NCI-H460 (cell line): ENCODE data around the gene C16orf92. TPM values are rescaled to one million over a fixed set of nuclear protein-coding genes. Genes with fewer than 3 reads are reported as not detected.

Source experiments
- DNase-seq: peaks from one replicate; pipeline ENCODE4 v3.0.0-alpha.2; 2016; ENCODE audit warnings: low read depth; ENCODE audit errors: extremely low read depth
- polyA plus RNA-seq: library from polyadenylated mRNA; depleted of rRNA; stranded (reverse); fragments of >200 nt; gene quantifications from 2 replicates; pipeline ENCODE4 v1.2.3, GENCODE V29; 2014; cell fraction: nucleus; rRNA removed
- total RNA-seq: library from RNA; depleted of rRNA; stranded (reverse); fragments of >200 nt; shearing (Covaris generic); gene quantifications from 2 replicates; pipeline ENCODE4 v1.2.3, GENCODE V29; 2014; rRNA removed

Gene C16orf92, protein sequence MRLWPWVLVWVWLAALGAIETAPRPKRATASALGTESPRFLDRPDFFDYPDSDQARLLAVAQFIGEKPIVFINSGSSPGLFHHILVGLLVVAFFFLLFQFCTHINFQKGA
- not detected in 2 replicates for total RNA-seq
- polyA plus RNA-seq: not detected in 2 replicates

GRCh38 chr16:30022887-30023286 lies at the start of gene C16orf92:
C16orf92 (plus strand) TSS chr16:30023198; CDS start chr16:30023341, 143 bp downstream.
- no peak for DNase-seq

DNA sequence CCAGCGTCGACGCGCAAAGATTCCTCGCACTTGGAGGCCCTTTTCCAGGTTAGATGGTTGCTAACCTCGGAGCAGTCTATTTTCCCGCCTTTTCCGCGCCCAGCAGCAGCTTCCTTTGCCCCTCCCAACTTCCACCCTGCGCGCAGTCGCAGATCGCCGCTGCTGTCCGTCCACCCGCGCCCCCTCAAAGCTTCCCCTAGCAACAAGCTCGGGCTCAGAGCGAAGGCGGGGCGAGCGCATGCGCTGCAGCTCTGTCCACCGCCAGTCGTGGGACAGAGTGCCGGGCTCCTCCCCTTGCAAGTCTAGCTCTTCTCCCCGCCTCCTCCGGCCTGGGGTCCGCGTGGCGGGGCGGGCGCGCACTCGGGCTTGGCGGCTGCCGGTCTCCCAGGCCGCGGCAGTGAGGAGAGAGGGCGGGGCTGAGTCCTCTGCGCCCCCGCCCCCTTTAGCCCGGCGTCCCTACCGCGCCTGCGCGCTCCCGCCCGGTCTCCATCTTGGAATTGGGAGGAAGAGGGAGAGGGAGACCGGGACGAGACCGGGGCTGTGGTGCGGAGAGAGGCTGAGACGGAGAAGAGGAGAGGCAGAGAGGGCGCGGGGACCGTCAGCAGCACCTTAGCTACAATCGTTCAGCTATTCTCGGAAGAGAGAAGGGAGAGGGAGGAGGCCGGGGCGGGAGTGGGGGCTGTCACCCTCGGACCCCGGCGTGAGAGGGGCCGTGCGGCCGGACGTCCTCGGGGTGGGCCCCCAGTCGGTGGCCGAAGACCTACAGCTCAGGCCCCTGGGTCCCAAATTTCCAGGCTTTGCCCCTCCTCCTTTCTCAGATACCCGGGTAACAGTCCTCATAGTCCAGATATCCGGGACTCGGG lies 49.4 kb upstream of the C16orf92 start, which contains the start of gene TAOK2:
TAOK2 (plus strand) TSS at position 485 of the 863 bp plus-strand sequence. CDS start 3,905 bp downstream, outside the sequence.
- peak; percentile 97 for DNase-seq

DNA sequence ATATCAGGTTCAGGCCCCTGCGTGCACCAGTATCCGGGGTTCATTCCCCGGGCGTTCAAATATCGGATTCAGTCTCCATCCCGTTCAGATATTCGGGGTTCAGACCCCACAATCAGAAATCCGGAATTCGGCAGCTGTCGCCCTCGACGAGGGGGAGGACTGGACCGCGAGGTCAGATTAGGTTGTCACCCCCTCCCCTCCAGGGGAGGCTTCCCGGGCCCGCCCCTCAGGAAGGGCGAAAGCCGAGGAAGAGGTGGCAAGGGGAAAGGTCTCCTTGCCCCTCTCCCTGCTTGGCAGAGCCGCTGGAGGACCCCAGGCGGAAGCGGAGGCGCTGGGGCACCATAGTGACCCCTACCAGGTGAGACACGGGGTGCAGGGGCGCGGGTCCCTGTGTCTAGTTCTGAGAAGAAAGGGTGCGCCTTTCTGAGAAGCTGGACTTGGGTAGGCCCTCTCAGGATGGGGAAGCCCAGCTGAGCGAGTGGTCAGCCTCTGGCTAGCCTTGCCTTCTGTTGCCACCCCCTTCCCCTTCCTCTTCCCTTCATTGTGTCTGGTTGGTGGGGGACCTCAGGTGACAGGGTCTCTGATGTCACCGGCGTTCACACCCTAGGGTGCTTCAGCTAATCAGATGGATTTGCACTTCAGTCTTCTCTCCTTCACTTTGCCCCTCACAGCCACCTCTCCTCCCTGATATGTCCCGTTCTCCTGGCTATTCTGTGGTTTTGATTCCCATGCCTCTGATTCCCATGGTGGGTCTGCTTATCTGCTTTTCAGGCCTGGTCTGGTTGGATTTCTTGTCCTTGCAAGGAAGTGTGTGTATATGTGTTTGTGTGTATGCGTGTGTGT lies 48.5 kb upstream of the C16orf92 start:
- no peak for DNase-seq

GRCh38 chr16:29975134-29975538 lies 47.9 kb upstream of the C16orf92 start:
- no peak for DNase-seq

DNA sequence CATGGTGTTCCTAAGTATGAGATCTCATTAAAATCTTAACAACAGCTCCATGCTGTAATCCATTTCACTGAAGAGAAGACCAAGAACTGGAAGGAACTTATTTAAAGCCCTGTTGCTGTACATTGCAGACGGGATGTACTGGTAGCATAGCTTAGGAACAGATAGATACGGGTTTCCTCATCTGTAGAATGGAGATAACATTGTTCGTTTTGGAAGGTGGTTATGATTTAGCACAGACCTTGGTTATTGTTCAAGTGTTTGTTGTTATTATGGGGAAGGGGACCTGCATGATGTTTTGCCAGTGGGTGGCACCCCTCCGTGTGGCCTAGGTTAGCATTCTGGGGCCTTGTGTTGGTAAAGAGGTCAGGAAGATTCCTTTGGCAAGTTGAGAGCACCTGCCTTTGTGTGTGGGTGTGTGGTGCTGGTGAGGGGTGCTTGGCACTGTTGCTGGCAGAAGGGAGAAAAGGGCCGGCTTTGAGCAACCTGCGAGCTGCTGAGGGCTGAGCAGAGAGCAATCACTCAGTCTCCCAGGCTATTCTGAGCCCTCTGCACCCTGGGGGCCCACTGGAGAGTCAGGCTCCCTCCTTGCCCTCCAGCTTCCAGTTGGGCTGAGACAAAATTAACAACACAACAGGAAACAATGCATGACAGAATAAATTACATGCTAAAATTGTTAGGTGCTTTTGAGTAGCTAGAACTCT lies 47.0 kb upstream of the C16orf92 start:
- no peak for DNase-seq

DNA sequence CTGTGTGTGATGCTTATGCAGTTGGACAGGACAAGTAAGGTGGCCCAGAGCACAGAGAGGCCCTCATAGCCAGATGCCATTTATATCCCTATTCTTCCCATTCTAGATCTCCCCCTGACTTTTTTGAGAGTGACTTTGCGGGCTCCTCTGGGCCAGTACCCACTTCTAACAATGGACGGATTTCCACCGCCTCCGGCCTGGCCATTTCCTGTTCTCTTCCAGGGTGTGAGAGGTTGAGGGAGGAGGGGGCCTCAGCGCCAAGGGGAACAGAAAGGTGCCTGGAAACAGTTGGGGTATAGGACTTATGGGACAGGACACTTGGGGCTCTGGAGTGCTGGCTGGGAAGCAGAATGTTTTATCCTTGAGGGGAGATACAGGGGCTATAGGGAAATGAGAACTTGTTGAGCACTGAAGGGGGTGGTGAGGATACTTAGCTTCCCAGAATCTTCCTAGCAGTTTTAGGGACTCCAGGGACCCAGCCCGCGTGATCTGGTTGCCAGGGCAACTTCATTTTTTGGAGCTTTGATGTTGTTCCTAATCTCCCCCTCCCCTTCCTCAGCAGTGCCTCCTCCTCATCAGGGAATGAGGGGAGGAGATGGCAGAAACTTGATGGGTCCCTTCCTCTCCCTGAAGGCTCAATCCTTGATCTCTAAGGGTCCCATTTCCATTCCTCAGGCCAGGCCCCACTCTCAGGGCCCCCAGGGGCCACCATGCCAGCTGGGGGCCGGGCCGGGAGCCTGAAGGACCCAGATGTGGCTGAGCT lies 45.8 kb upstream of the C16orf92 start:
- no peak for DNase-seq

DNA sequence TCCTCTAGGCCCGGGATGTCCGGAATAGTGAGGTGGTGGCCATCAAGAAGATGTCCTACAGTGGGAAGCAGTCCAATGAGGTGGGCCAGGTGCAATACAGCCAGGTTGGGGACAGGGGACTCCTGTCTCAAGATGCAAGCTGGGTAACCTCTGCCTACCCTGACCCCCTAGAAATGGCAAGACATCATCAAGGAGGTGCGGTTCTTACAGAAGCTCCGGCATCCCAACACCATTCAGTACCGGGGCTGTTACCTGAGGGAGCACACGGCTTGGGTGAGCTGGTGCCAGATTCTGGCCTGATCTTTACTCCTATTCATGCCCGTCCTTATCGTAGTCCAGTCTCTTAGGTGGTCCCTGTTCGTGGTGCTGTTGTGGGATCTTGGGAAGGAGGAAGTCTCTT lies 44.9 kb upstream of the C16orf92 start:
- no peak for DNase-seq

DNA sequence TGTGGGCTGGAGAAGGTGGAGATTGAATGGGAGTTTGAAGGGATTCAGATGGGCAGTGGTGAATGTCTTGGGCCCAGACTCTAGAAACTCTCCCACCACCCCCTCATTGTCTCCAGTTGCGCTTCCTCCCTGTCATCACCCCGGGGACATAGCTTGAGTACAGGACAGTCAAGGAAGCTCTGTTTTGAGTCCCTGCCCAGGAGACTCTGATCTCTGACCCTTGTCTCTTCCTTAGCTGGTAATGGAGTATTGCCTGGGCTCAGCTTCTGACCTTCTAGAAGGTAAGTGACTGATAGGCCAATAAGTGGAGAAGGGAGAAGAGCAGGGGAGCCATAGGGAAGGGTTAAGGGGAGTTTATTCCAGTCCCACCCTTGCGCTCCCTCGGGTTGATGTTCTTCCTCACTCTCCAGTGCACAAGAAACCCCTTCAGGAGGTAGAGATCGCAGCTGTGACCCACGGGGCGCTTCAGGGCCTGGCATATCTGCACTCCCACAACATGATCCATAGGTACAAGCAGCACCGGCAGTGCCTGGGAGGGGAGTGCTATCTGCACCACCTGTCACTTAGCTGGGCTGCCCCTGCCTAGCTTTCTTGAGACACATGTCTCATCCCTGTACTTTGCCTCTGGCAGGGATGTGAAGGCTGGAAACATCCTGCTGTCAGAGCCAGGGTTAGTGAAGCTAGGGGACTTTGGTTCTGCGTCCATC lies 44.3 kb upstream of the C16orf92 start:
- DNase-seq: no peak

GRCh38 chr16:29982560-29983419 lies 40.2 kb upstream of the C16orf92 start:
- DNase-seq: no peak

DNA sequence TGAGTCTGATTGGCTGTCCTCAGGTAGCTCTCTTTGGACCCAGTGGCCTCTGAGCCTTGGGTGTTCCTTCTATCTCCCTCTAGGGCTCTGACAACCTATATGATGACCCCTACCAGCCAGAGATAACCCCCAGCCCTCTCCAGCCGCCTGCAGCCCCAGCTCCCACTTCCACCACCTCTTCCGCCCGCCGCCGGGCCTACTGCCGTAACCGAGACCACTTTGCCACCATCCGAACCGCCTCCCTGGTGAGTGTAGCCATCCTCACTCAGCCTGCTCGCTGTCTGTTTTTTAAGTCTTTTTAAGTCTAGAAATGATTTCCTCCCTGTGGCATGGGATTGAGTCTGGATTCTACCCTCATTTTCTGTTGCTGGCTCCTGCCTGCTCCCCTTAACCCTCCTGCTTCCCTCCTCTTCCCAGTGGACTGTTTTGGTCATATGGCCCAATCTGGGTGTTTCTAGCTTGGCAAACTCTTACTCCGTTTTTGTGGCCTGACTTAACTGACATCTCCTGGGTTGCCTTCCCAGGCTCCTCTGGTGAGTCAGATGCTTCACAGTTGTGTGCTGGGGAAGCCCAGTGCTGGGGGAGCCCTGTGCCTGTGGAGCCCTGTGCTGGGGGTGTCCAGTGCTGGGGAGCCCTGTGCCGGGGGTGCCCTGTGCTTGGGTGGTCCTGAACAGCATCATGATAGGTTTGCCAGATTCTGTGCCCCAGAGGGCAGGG lies 39.4 kb upstream of the C16orf92 start:
- DNase-seq: no peak

DNA sequence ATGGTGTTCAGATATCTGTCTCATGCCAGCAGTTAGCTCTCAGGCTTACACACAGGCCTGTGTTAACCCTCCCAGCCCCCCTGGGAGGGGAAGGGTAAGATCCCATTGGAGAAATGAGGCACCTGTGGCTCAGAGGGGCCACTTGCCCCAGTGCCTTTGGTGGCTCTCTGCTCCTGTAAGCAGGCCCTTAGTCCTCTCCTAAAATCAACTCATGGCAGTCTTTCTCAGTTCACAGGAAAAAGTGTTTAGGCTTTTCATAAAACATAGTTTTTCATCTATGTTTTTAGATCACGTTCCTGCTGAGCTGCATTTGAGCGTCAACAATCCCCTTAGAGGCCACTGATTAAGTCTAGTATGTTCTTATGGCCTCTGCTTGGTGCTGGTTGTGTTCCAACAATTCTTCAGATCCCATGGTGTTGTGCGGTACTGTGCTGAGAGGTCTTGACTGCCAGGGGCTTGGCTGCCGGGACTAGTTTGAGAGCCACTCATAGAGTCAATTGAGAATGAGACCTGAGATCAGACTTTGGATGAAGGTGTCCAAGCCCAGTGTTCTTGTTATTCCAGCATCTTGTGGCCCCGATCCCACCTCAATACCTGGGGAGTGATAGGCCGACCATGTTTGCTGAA lies 38.7 kb upstream of the C16orf92 start:
- DNase-seq: no peak

DNA sequence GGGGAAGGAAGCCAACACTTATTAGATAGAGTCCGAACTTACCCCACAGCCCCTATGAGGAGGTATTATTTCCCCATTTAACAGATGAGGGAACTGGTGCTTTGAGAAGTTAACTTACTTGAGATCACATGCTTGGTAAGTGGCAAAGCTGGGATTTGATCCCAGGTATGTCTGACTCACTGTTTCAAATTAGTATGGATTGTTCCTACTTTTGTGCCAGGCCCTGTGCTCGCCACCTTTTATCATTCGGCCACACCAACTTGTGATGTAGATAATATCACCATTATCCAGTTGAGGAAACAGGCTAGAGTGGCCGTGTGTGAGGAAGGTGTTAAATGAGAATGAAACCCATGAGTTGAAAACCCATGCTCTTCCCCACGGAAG lies 38.2 kb upstream of the C16orf92 start:
- DNase-seq: no peak

GRCh38 chr16:29985271-29985811 lies 37.7 kb upstream of the C16orf92 start:
- no peak for DNase-seq

- DNase-seq: no peak
Observed at GRCh38 chr16:29986231-29986630, 36.8 kb upstream of the C16orf92 start.

GRCh38 chr16:29986931-29987330 lies 36.1 kb upstream of the C16orf92 start:
- no peak for DNase-seq

GRCh38 chr16:29987371-29988085 lies 35.5 kb upstream of the C16orf92 start:
- DNase-seq: no peak
